GM21529 (cell line): ENCODE measurements around the gene PRSS8.

Source experiments
- ATAC-seq: cut with Tn5 transposase; IDR thresholded peaks from one replicate; pipeline ENCODE4 v1.9.1; 2021; ENCODE audit not compliant: unreplicated experiment

The PRSS8 gene

GRCh38 chr16:31083981-31084380 is 51.5 kb downstream of the PRSS8 start:
- ATAC-seq = no peak

GRCh38 chr16:31083556-31083955 is 52.0 kb downstream of the PRSS8 start:
- no peak for ATAC-seq

- no peak for ATAC-seq
These were observed 52.4 kb downstream of the PRSS8 start for GRCh38 chr16:31083081-31083480.

DNA sequence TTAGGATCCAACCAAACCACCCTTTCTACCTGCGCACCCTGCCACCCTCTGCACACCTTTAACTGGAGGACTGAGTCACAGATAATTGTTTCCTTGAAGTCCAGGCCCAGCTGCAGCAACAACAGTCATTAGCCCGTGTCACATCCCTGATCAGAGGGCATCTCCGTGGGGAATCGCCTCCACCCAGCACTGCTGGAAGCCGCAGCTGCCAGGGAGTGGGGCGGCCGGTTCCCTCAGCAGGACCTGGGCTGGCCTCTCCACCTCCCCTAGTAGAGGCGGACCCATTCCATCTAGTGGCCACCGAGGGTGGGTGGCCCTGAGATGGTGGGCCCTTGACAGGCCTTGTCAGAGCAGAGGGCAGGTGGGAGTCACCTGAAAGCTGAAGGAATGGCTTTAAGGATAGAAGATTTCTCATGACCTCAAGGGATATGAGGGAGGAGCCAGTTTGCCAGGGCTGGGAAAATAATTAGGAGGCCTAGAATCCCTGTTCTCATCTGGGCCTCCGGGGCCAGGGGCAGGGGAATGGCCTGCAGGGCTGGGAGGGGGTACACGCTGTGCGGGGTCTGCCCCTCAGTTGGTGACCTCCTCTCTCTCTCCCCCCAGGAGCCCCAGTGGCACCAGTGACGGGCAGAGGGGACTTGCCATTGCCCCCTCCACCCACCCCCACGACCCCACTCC is 53.0 kb downstream of the PRSS8 start:
- ATAC-seq = no peak
